HG03103 (cell line): ENCODE measurements around the gene GLI3.

Experiments used
- ATAC-seq: cut with Tn5 transposase; IDR thresholded peaks from one replicate; pipeline ENCODE4 v1.9.1; 2021; ENCODE audit warnings: low read depth; ENCODE audit not compliant: unreplicated experiment

GLI3 gene

GRCh38 chr7:42181566-42181965 is 55.4 kb downstream of the GLI3 start:
- no peak for ATAC-seq

DNA sequence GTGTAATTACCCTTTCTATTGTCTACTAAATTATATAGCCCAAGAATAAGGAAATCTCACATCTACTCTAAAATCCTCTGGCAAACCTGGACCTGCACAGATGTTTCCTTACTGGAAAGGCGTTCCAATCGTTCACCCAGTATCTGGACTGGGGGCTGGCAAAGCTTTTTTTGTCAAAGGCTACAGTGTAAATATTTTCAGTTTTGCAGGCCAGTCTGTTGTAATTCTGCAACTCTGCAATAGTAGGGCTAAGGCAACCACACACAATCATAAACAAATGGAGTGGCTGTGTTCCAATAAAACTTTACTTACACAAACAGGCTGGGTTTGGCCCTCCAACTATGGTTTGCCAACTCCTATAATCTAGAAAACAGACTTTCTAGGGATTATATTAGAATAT is 56.2 kb downstream of the GLI3 start:
- no peak for ATAC-seq

GRCh38 chr7:42176724-42177101 is 60.3 kb downstream of the GLI3 start:
- ATAC-seq: no peak

GRCh38 chr7:42175834-42176723 is 60.9 kb downstream of the GLI3 start:
- no peak for ATAC-seq

GRCh38 chr7:42174391-42174912 is 62.6 kb downstream of the GLI3 start:
- no peak for ATAC-seq

DNA sequence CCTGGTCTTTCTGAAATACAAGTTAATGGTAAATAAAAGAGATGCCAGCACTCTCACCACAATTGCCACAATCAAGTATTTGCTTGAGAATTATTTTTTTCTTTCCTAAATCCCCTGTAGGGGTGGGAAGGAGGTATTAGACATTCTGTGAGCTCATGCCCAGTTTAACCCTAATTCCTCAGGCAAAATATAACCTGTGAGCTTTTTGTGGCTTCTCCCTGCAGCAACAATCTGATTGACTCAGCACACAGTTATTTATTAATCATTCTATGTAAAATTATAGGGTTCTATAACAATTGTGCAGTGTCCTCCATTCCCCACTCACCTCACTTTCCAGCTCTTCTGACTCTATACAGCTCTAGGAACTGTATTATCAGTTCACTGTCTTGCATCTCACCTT is 66.3 kb downstream of the GLI3 start:
- ATAC-seq: no peak

GRCh38 chr7:42168512-42168911 is 68.5 kb downstream of the GLI3 start:
- no peak for ATAC-seq

- ATAC-seq: no peak
Observed at GRCh38 chr7:42167631-42168236, 69.3 kb downstream of the GLI3 start.

DNA sequence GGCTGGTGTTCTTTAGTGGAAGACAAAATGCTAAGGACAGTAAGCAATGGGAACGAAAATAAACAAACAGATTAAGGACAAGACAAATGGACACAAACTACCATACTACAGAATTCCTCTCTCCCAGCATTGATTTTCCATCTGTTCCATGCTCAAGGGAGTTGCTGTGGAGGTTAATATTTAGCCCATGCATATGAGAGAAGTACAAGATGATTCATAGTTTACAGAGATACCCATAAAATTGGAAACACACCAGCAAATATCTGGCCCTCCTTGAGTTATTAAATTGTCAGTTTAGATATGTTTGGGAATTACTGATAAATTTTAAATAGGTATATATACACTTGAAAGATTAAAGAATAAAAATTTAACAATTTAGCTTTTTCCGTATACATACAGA is 69.8 kb downstream of the GLI3 start:
- no peak for ATAC-seq

- ATAC-seq: no peak
Observed at GRCh38 chr7:42164881-42165428, 72.1 kb downstream of the GLI3 start.

- no peak for ATAC-seq
Observed at GRCh38 chr7:42162560-42163325, 74.3 kb downstream of the GLI3 start.

DNA sequence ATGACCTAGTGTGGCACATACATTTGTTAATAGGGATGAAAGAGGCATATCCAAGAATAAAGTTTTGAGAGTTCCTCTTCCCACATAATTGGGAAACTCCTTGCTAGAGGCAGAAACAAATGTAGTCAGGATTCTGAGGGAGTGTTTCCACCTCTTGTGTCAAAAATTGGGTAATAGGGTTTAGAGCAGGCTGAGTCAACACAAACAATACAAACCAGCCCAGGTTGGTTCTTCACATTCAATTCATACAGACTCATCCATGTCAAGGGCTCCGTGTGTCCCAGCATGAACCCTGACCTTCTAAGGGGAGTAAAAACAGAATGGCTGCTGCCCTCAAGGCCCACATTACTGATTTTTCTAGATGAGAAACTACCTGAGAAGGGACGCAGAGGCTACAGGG is 75.3 kb downstream of the GLI3 start:
- no peak for ATAC-seq

GRCh38 chr7:42161110-42161509 is 75.9 kb downstream of the GLI3 start:
- ATAC-seq: no peak

DNA sequence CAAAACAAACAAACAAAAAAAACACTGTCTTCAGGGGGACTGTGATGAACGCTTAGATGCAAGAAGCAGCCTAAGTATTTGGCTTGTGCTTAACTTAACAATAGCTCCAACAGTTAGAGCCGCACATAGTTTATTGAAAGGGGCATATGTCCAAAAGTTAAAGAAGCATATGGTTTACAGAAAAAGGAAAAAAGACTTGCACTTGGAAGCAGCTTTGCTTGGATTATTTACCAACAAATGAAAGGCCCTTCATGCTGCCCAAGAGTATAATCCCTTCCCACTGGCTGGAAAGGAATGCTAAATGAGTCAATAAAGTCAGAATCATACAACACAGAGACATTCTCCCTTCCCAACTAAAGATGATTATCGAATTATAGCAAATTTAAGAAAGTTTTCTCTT is 77.9 kb downstream of the GLI3 start:
- ATAC-seq: no peak

GRCh38 chr7:42156967-42157721 is 79.9 kb downstream of the GLI3 start:
- ATAC-seq: no peak

DNA sequence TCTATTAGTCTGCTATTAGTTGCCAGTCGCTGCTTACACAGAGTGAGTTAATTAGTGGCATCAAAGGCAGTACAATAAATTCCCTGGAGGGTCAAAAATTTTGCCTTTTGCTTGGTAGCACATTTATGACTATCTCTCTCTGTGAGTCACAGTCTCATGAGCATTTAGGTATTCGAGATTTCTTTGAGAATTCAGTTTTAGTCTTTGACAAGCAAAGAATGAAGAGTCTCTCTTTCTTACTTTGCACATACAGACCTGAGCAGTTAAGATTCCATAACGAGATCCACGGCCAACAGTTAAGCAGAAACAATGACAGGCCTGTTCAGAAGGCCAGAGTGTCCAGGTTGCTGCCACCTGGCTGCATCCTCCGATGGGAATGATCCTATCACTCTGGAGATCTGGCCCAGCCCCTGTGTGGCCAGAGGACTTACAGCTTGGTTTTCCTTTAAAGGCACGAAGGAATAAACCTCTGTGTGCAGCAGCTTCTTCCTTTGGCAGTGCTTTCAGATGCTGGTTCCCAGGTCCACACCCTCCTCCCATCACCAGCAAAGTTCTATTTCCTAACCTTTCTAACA is 80.6 kb downstream of the GLI3 start:
- ATAC-seq: no peak

- no peak for ATAC-seq
Observed at GRCh38 chr7:42155584-42156290, 81.3 kb downstream of the GLI3 start.

DNA sequence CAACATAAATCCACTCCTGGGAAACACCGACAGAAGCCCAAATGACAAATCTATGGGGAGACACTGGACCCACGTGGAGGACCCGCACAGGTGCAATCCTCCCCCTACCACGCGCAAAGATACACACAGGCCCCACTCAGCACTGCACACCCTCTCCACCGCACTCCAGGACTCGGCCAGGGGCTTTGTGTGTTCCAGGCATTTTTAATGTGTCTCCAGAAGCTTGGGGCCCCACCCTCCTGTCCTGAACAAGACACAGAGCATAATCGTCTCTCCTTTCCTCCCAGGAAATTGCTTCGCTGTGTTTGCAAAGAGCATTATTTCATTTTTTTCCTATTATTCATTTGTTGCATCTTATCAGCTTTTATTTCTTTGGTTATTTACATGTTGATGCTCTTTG is 82.8 kb downstream of the GLI3 start:
- no peak for ATAC-seq
